Spleen (tissue), 7 donors: ENCODE measurements around the gene HDAC4.

Source experiments
- CTCF ChIP-seq, 11 experiments: fragments of 200-600 bp in 7 of 11; fragments of 450-650 bp in 4 of 11; sonication (generic) in 4 of 11; IDR thresholded peaks in 8 of 11; conservative IDR thresholded peaks in 3 of 11; 1 replicate in 7 of 11; 2 replicates in 4 of 11; pipeline versions ENCODE4 v1.4.0 to v1.8.0; 2016 to 2021; ENCODE audit warnings: antibody characterized with exemption in 11 of 11, inconsistent platforms in 4 of 11, mild to moderate bottlenecking in 1 of 11
- POLR2A ChIP-seq, 3 donors: fragments of 450-650 bp; IDR thresholded peaks; one replicate each; pipeline ENCODE4 v1.5.1; 2017; ENCODE audit warnings: antibody characterized with exemption in 3 of 3, mild to moderate bottlenecking in 1 of 3
- POLR2AphosphoS5 ChIP-seq, 3 donors: sonication (generic); formaldehyde crosslinking; IDR thresholded peaks; one replicate each; pipeline ENCODE4 v1.5.1; 2017; ENCODE audit warnings: antibody characterized with exemption in 3 of 3
- donor health status: DM: no; HTN: no; CAD: no; lungs with moderate emphysema.
- donor health status: DM: no; HTN: no; CAD: no.
- donor health status: DM: no; HTN: no; CAD: no.

- TF ChIP-seq CTCF (IDR thresholded peaks at IDR 0.05 in 8 of 11, conservative IDR thresholded peaks at IDR 0.05 in 3 of 11) (no peak), POLR2A (IDR thresholded peaks at IDR 0.05) (no peak), POLR2AphosphoS5 (IDR thresholded peaks at IDR 0.05) (no peak)
Measured at GRCh38 chr2:239073270-239073669, 327.6 kb downstream of the HDAC4 start.
